ENCODE data around the gene CC2D2A.
"Not testable (repeated sequence)": the region's sequence is repeated elsewhere in the genome, so short reads cannot be mapped to it uniquely, and the experiment has no call there.

The CC2D2A gene

DNA sequence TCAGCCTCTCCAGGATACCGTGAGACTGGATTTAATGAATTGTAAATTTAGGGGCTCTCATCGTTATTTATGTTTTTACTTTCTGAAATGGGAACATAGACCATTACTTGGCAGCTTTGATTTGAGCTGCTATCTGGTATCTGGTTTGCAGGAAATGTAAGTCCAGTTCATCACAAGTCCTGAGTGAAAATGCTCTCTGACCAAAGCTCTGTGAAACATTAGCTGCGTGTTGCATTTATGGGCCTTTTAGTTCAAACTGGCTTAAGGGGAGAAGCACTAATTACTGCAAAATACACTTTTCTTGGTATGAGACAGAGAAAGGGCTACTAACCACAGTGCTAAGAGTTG, 420 bp downstream of the CC2D2A start:
- DNase-seq, result no peak

DNA sequence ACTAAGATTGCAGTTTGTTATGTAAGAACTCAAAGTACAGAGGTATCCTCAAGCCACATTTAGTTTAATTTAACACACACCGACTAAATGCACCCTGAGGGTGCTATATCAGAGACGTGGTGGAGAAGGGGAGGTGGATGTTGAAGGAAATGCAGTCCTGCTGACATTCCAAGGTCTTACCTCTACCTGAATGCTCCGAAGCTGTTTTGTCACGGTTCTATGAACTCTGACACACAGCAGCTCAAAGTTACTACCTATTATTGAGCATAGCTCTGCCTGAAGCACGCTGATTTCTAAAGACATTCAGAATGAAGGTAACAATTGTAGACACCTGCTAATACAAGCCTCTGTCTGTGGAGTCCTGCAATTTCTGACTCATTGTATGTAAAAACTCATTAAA, 6.7 kb downstream of the CC2D2A start:
- no peak for DNase-seq

DNA sequence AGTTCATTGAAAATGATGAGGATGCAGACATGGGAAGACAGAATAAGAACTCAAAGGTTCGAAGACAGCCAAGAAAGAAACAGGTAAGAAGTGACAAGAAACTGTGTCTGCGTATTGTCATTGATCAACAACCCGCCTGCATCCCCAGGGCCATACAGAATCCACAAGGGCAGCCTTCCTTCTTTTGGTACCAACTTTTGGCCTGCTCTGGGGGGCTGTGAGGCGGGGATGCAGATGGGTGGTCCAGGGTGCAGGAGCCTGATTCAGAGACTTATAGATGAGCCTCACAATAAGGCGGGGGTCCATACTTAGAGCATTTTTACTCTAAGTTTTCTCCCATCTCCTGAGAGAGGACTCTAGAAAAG, 9.0 kb downstream of the CC2D2A start:
- no peak for DNase-seq

DNA sequence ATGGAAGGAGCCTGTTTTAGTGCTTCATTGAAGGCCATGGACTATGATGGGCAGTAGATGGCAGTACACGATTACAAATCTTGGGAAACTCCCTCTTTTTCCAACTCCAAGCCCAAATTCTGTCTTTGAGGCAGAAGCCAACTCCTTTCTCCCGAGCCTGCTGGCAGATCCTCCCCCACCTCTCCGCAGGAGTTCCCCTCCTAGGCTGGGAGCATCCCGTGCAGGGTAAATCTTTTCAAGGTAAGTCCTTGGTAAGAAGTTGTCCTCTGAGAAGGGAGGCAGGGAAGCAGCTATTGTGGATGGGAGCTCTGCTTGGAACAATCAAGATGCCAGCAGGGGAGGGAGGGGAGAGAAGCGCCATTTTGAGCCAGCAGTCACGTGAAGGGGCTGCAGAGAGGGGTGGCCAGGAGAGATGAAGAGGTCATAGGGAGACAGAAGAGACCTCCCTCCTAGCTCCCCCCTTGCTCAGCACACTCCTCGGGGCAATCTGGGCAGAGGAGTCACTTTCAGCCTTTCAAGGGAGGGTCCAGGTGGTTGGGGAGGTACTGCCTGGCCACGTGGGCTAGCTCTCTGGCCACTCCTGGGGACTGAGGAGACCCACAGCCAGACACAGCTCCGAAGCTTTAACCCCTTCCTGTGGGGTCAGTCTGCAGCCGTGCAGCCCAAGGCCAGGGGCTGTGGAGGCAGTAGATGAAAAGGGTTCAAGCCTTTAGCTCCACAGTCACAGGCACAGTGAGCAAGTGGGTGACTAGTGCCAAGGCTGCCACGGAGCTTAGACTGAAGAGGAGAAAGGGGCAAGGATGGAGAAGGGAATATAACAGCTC, 9.6 kb downstream of the CC2D2A start:
- no peak for DNase-seq

DNA sequence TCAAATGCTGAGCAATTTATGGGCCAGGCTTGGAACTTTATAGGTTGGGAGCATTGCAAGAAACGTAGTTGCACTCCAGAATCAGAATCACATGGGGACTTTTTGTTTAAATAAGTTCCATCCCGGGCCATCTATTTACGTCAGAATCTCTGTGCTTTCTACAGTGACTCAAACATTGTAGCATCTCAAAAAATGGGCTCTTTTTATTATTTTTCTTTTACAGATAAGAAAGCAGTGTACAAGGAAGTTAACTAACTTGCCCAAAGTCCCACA, 10.2 kb downstream of the CC2D2A start:
- DNase-seq, result no peak

DNA sequence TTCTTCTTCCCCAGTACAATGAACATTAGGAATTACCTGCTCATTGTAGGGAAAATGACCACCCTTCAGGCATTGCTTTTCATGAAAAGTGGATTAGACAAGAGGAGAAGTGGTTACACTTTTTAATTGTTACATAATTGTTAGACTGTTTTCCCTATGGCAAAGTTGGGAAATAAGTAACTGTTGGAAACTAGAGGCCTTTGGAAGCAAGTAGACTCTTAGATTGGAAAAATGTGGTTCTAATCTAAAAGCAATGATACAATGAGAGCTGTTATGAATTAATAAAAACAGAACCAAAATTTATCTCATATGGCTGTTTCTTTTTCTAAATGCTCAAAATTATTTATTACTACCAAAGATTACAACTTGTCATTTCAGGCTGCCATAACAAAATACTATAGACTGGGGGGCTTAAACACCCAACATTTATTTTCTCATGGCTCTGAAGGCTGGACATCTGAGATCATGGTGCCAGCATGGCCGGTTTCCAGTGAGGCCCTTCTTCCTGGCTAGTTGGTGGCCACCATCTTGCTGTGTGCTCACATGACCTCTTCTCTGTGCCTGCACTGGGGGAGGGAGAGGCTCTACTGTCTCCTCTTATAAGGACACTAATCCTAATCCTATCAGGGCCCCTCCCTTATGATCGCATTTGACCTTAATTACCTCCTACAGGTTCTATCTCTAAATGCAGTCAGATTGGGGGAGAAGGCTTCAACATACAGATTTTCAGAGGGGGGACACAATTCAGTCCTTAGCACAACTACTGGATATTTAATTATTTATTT, 12.5 kb downstream of the CC2D2A start:
- DNase-seq, result no peak

DNA sequence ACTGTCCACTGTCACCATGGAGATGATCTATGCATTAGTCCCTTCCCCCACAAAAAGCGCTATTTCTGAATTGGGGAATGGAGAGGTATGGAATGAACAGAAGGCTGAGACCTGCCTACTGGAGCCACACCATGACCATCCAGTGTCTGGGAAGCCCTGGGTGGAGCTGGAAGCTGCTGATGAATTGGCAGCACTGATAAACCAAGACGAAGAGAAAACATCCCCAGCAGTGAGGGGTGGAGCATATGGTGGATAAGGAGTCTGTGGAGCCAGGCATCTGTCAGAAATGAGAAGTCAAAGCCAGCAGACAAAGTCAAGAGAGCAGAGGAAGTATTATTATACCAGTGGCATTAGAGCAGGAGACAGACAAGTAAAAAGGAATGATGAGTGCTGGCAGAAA, 13.2 kb downstream of the CC2D2A start:
- no peak for DNase-seq

DNA sequence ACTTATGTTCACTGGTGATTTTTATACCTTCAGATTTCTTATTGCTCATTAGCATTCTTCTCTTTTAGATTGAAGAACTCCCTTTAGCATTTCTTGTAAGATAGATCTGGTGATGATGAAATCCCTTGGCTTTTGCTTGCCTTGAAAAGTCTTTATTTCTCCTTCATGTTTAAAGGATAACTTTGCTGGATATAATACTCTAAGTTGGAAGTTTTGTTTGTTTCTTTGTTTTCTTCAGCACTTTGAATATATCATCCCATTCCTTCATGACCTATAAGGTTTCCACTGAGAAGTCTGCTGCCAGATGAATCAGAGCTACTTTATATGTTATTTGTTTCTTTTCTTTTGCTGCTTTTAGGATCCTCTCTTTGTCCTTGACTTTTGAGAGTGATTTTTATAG, 18.5 kb downstream of the CC2D2A start:
- DNase-seq, result no peak

DNA sequence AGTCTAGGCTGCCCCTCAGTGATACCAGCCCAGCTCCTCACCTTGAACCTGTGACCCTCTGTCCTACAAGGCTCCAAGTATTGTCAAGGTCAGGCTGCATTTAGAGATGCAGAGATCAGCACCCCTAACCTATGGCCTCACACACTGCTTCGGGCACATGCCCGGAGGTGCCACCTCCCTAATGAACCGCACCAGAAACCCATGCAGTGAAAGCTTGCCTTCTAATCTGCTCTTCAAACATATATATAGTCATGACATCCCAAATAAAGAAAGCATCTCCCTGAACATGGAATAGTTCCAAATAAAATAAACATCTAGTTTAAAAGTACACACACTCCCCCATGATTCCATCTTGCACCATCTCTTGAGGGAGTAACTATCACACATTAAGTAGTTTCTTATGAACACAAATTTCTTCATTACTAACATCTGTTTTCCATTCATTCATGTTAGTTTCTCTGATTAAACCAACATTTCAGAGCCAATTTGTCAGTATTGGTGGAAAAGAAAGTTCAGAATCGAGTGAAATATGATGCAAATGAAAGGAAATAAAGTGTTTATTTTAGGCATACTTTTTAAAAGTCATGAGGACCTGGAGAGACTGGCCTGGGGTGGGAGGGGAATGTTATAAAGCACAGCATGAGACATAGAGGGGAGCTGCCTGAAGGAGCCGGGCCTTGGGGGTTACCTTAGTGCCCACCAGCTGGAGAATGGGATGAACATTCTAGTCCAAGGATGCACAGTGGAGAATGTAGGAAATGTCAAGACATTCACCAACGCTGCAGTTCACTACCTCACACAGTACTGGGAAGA, 19.2 kb downstream of the CC2D2A start:
- DNase-seq, result no peak

DNA sequence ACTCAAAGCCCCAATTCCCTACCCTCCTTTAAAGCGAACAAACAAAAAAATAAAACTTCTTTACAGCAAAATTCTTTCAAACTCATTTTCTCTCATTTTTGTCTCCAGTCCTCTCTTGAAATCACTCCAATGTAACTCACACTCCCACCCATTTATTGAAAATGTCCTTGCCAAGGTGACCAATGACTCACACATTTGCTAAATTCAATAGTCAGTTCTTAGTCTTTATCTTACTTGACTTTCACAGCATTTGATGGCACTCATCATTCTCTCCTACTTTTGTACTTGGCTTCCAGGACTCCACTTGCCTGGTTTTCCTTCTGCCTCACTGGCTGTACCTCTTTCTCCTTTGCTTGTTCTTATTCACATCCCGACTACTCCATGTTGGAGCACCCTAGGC, 19.9 kb downstream of the CC2D2A start:
- no peak for DNase-seq

DNA sequence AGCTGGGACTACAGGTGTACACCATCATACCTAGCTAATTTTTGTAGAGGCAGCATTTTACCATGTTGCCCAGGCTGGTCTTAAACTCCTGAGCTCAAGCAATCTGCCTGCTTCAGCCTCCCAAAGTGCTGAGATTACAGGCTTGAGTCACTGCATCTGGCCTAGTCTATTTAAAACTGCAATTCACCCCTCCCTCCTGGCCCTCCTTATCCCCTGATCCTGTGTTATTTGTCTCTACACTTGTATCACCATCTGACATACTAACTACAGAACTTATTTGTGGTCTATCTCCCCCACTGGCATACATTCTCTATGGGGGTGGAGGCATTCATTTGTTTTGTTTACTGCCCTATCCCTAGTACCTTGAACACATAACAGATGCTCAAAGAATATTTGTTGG, 23.7 kb downstream of the CC2D2A start:
- no peak for DNase-seq

DNA sequence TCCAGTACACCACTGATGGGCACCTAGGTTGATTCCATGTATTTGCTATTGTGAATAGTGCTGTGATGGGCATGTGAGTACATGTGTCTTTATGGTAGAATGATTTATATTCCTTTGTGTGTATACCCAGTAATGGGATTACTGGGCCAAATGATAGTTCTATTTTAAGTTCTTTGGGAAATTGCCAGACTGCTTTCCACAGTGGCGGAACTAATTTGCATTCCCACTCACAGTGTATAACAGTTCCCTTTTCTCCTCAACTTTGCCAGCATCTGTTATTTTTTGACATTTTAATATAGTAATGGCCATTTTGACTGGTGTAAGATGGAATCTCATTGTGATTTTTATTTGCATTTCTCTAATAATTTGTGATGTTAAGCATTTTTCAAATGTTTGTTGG, 25.9 kb downstream of the CC2D2A start:
- no peak for DNase-seq

DNA sequence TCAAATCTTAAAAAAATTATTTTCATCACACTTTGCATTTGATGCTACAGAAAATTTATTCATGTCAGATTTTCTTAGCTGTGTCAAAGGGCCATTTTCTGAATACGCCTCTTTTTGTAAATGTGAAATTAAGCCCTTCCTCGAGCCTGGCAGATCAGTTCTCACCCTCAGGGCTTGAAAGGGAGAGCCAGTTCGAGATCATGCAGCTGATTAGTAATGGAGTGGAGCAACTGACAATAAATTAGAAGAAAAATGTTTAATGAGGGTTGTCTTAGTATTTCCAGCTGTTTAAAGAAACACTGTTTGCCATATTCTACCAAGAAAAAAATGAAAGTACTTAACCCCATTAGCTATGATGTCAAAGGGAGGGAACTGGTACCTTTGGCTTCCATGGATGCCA, 28.7 kb downstream of the CC2D2A start:
- no peak for DNase-seq

DNA sequence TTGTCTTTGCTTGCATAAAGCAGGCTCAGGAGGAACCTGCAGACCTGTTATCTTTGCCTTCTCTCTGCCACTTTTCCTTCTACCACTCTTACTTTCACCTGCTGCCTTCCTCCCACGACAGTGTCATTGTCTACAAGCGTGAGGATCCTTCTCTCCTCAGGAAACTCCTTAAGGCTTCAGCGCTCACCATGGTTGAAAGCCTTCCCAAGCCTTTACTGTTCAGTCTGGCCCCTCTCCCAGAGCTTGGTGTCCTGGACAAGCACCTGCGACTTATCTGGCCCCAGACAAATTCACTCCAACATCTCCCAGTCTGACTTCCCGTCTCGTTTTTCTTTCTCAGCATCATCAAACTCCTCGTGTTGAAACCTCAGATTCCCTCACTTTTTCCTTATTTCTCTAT, 31.0 kb downstream of the CC2D2A start:
- no peak for DNase-seq

DNA sequence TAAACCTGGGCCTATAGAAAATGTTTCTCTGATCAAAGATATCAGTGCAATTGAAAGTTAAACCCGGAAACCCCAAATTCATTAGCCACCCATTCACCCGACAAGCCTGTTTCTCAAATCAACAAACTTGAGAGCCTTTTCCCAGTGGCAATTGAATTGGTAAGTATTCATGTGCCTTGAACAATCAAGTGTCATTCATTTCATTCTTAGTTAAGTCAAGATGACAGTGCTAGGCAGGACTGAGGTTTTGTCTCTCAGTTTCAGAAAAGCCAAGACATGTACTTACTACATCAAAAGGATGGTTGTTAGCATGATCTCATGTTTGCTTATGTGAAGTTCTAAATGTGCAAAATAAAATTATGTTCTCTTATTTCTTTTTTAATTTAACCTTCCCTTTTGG, 32.3 kb downstream of the CC2D2A start:
- DNase-seq, result no peak

DNA sequence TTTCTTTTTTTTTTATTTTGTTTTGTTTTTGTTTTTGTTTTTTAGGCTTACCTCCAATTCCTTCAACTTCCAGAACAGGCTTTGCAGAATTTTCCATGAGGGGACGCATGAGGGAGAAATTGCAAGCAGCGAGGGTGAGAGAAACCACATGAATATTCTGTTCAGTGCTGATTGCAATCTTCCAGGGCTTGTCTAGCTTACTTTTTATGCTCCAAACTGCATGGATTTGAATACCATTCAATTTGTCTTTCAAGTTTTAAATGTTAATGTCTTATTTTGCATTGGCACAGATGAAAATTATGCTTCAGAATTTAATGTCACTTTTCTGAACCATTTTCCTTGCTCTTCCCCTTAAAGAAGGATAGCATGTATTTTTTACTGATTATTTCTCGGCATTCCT, 32.7 kb downstream of the CC2D2A start:
- no peak for DNase-seq

DNA sequence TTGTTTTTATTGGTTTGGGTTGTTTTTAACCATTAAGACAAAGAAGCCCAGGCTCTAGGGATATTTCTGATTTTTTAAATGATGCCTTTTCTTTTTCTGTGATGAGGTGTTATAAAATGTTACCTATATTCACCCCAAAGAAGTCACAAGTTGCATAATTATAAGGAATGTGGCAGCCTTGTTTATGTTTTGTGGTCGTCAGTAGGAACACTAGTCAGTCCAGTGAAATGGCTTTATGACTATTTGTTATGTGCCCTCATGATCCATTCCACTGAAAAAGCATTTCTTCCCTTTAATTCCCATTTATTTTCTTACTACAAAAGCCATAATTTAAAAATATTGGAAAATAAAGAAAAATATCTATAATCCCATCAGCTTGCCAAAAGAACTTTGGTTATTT, 34.4 kb downstream of the CC2D2A start:
- DNase-seq, result no peak

DNA sequence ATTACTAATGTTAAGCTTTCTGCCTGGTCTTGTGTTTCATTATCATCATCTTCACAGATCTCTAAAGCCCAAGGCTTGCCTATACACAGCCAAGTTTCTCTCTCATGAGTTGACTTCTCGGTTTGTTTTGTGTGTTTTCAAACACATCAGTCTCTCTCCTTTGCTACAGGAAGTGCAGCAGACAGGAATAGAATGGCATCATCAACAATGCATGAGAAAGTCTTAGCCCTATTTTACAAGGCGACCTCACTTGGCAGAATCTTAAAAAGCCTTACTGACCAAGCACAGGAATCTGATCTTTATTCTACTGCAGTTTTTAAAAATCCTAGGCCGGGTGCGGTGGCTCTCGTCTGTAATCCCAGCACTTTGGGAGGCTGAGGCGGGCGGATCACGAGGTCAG, 36.8 kb downstream of the CC2D2A start:
- DNase-seq, result no peak

DNA sequence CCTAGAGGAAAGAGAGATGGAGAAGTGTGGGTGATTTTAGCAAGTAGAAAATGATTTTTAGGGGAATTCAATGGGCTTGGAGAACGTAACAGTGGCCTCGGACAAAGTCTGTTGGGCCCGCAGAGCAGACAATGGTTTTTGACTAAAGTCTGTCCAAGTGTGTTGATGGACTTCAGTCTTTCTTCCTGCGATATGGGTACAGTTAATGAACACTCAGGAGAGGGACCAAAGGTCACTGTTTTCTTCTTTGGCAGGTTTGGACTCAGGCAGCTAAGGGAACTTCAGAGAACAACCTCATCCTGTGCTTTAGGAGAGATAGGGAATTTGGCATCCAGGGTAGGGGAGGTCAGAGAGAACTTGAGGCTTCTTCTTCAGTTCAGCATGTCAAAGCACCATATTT, 38.0 kb downstream of the CC2D2A start:
- no peak for DNase-seq

DNA sequence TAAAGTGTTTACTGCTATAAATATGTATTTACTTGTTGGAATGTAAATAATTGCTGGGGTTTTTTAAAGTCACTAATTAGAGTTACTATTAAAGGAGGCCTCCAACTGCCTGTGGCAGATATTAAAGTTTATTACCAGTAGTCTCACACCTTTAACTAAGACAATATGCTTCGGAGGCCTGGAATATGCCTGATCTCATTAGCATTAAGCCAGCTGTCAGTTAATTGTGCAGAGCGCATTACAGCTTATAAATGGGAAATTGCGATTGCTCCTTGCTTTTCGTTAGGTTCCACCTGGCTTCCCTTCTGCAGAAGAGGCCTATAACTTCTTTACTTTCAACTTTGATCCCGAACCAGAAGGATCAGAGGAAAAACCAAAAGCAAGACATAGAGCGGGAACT, 41.3 kb downstream of the CC2D2A start:
- no peak for DNase-seq

DNA sequence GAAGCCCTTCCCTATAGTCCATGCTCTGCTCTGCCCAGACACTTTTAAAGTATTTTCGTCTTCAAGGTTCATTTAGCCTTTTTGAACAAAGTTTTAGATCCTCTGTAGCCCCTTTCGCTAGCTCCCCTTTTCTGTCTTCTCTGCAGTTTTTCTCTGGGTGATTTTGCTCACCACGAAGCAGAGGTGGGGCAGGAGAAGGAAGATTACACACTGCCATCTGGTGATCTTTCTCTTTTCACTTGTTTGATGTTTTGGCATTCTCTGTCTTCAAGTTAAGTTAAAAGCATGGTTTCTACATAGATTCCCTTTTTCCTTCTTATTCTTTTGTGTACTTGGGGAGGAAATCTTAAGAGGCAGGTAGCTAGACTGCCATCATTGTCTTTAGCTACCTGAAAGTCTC, 43.9 kb downstream of the CC2D2A start:
- DNase-seq, result no peak

DNA sequence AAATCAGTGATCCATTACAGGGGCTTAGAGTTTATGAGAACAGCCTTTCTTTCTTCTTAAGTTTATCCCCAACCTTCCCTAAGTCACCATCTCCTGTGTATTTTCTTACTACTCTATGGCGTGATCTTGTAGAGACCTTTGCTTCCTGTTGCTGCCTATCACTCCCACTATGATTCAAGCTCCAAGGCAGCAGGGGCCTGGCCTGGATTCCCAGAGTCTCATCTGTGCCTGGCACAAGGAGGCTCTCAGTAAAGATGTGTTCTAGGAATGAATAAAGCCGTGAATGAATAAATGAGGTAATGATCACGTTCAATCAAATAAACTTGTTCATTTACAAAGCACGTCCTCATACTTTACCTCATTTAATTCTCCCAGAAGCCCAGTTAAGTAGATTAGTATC, 45.4 kb downstream of the CC2D2A start:
- no peak for DNase-seq

DNA sequence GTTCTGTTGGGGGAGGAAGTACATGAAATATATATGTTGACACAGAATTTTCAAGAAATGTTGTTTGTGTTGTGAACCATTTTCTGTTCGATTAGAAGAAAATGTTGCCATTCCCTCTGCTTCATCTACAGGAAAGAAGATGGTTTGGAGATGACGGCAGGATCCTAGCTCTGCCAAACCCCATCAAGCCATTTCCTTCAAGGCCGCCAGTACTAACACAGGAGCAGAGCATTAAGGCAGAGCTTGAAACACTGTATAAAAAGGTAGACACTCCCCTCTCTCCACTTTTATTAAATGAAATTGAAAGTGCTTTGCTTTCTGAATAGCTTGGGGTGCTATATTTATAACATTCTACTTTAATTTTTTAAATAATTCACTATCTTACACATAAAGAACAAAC, 46.8 kb downstream of the CC2D2A start:
- no peak for DNase-seq

DNA sequence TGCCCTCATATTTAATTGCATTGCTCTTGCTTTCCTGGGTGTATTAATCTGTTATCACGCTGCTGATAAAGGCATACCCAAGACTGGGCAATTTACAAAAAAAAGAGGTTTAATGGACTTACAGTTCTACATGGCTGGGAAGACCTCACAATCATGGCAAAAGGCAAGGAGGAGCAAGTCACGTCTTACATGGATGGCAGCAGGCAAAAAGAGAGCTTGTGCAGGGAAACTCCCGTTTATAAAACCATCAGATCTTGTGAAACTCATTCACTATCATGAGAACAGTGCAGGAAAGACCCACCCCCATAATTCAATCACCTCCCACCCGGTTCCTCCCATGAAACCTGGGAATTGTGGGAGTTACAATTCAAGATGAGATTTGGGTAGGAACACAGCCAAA, 48.0 kb downstream of the CC2D2A start:
- DNase-seq, result not testable (repeated sequence)

Data from NCI-H1436 (cell line).